Gastrocnemius medialis (tissue), 4 donors: Measurements from ENCODE around the gene RBM33.

Source experiments
- CTCF ChIP-seq, 5 experiments: fragments of 450-650 bp in 3 of 5; fragments of 200-600 bp in 2 of 5; sonication (generic) in 2 of 5; IDR thresholded peaks in 4 of 5; conservative IDR thresholded peaks in 1 of 5; 1 replicate in 4 of 5; 2 replicates in 1 of 5; pipeline ENCODE4 v1.5.1; 2016 to 2019; ENCODE audit warnings: antibody characterized with exemption in 5 of 5, mild to moderate bottlenecking in 3 of 5, moderate library complexity in 3 of 5
- POLR2A ChIP-seq, 2 donors: fragments of 450-650 bp; IDR thresholded peaks; one replicate each; pipeline ENCODE4 v1.6.1; 2017; ENCODE audit warnings: antibody characterized with exemption in 2 of 2, mild to moderate bottlenecking in 2 of 2, moderate library complexity in 2 of 2

DNA sequence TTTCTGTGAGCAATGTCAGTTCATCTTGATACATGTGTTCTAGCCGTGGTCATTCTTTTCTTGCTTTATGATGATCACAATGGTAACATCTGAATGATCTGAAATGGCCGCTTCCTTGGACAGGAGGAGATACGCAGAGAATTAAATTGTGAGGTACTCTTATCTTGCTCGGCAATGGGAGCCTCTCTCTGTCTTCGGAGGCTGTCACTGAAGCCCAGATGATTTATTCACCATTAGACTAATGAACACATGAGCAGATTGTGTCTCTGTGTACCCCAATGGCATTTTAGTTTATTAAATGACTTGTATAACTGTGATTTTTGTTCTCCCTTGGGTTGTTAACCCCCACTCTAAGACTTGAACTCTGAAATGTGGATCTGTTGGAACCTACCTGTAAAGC lies 38.6 kb downstream of the RBM33 start:
- TF ChIP-seq POLR2A (IDR thresholded peaks at IDR 0.05) (no peak), CTCF (IDR thresholded peaks at IDR 0.05 in 4 of 5, conservative IDR thresholded peaks at IDR 0.05 in 1 of 5) (no peak)
